Measurements from ENCODE around the gene ASNS.
"Not testable (repeated sequence)": the region's sequence is repeated elsewhere in the genome, so short reads cannot be mapped to it uniquely, and the experiment has no call there.

GRCh38 chr7:97921254-97921653, 49.0 kb upstream of the ASNS start:
- TF ChIP-seq POLR2A, CTCF, POLR2AphosphoS5, EP300 (IDR thresholded peaks at IDR 0.05): not testable (repeated sequence)
